DOHH2 (cell line): Measurements from ENCODE around the gene PEMT.

ENCODE experiments used
- H3F3A ChIP-seq: fragments of 200-600 bp; sonication (generic), shearing (Covaris generic); 2 replicates; pipeline ENCODE4 v1.6.0; 2016; ENCODE audit warnings: antibody characterized with exemption, mild to moderate bottlenecking; ENCODE audit not compliant: control insufficient read depth, insufficient read depth
- H3K27ac ChIP-seq: fragments of 200-600 bp; sonication (generic); 2 replicates; pipeline ENCODE4 v1.5.1; 2014; ENCODE audit warnings: low read depth, mild to moderate bottlenecking, low read length, moderate library complexity
- H3K27me3 ChIP-seq: fragments of 200-600 bp; sonication (generic); 2 replicates; pipeline ENCODE4 v1.6.1; 2014; ENCODE audit warnings: mild to moderate bottlenecking, low read length, mixed read lengths; ENCODE audit not compliant: control insufficient read depth
- H3K36me3 ChIP-seq: fragments of 200-600 bp; sonication (generic); 2 replicates; pipeline ENCODE4 v1.6.1; 2014; ENCODE audit warnings: mild to moderate bottlenecking, low read length, moderate library complexity, mixed read lengths; ENCODE audit not compliant: control insufficient read depth
- H3K4me1 ChIP-seq: fragments of 200-600 bp; sonication (generic); 2 replicates; pipeline ENCODE4 v1.6.1; 2014; ENCODE audit warnings: mild to moderate bottlenecking, low read length, mixed read lengths; ENCODE audit not compliant: control insufficient read depth
- H3K4me2 ChIP-seq: fragments of 200-600 bp; sonication (generic); 2 replicates; pipeline ENCODE4 v1.6.0; 2014; ENCODE audit warnings: mild to moderate bottlenecking, low read length, moderate library complexity
- H3K4me3 ChIP-seq: fragments of 200-600 bp; sonication (generic); 2 replicates; pipeline ENCODE4 v1.5.1; 2014; ENCODE audit warnings: mild to moderate bottlenecking, low read length, mixed read lengths
- H3K79me2 ChIP-seq: fragments of 200-600 bp; sonication (generic); 2 replicates; pipeline ENCODE4 v1.6.1; 2014; ENCODE audit warnings: mild to moderate bottlenecking, low read length, mixed read lengths; ENCODE audit not compliant: control insufficient read depth
- H3K9me2 ChIP-seq: fragments of 200-600 bp; sonication (generic); replicated peaks from 2 replicates; pipeline ENCODE4 v1.6.1; 2014; ENCODE audit warnings: mild to moderate bottlenecking, low read length, mixed read lengths; ENCODE audit not compliant: control insufficient read depth
- H3K9me3 ChIP-seq: fragments of 200-600 bp; sonication (generic); 2 replicates; pipeline ENCODE4 v1.6.1; 2014; ENCODE audit warnings: antibody characterized with exemption, low read length, mixed read lengths; ENCODE audit not compliant: control insufficient read depth, insufficient read depth
- H4K20me1 ChIP-seq: fragments of 200-600 bp; sonication (generic); 2 replicates; pipeline ENCODE4 v1.6.0; 2014; ENCODE audit warnings: low read depth, mild to moderate bottlenecking, antibody characterized with exemption, low read length, moderate library complexity; ENCODE audit not compliant: control insufficient read depth, insufficient read depth
- EZH2phosphoT487 ChIP-seq: fragments of 200-600 bp; sonication (generic); IDR thresholded peaks from 2 replicates; pipeline ENCODE4 v1.6.1; 2017; ENCODE audit warnings: borderline replicate concordance, mild to moderate bottlenecking, antibody characterized with exemption, low read length, moderate library complexity, mixed read lengths
- TF ChIP-seq, protein P1 (sequence below): fragments of 200-600 bp; sonication (generic); IDR thresholded peaks from one replicate; pipeline ENCODE4 v1.5.1; 2014; ENCODE audit warnings: antibody characterized with exemption, mild to moderate bottlenecking, low read depth, low read length; ENCODE audit not compliant: poor library complexity, severe bottlenecking

The PEMT gene

DNA sequence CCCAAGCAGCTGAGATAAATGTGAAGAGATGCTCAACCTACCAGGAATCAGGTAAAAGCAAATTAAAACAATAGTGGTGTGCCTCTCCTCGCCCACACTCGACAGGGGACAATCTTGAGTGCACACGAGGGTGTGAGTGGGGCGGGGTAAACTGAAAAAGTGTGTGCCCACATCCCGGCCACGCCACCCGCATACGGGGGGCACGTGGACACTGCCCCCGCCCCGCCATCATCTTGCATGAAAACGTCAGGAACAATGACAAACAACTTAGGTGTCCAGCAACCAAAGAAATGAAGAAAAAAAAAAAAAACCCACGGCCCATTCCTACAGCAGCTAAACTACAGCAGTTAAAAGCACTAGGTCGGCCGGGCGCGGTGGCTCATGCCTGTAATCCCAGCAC lies 14.1 kb downstream of the PEMT start:
- H3F3A ChIP-seq: no peaks in the 10 kb centered on the region; the same call in 1 of the 2 replicates
- H3K9me3 ChIP-seq: no peaks in the 10 kb centered on the region

DNA sequence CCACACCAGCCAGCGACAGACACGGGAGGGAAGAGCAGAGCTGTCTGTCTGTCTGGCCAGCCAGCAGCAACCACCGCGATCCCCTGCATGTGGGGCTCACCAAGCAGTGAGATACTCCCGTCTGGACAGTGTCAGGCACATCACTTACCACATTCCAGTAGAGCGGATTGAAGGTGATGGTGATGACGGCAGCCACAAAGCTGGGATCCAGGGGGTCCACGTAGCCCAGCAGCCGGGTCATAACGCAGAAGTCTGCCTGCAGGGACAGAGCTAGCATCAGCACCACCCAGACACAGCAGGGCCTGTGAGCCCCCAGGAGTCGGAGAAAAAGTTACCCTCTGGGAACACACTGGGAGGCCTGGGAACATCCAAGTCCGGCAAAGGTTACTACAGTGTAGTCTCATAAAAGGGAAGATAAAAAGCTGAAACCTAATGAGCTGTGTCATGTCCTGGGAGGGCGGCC lies 14.7 kb downstream of the PEMT start:
- no peak overlapping the region for H3K4me3 ChIP-seq
- H3K27me3 ChIP-seq: no peaks in the 10 kb centered on the region
- H3K79me2 ChIP-seq: no peaks in the 10 kb centered on the region
- no peaks in the 10 kb centered on the region for H3K4me1 ChIP-seq
- H3K27ac ChIP-seq: no peak overlapping the region
- no peaks in the 10 kb centered on the region for H3K9me2 ChIP-seq
- H4K20me1 ChIP-seq: no peaks in the 10 kb centered on the region
- no peaks in the 10 kb centered on the region for H3K9me3 ChIP-seq
- no peak overlapping the region for H3K4me2 ChIP-seq
- TF ChIP-seq, protein P1, sequence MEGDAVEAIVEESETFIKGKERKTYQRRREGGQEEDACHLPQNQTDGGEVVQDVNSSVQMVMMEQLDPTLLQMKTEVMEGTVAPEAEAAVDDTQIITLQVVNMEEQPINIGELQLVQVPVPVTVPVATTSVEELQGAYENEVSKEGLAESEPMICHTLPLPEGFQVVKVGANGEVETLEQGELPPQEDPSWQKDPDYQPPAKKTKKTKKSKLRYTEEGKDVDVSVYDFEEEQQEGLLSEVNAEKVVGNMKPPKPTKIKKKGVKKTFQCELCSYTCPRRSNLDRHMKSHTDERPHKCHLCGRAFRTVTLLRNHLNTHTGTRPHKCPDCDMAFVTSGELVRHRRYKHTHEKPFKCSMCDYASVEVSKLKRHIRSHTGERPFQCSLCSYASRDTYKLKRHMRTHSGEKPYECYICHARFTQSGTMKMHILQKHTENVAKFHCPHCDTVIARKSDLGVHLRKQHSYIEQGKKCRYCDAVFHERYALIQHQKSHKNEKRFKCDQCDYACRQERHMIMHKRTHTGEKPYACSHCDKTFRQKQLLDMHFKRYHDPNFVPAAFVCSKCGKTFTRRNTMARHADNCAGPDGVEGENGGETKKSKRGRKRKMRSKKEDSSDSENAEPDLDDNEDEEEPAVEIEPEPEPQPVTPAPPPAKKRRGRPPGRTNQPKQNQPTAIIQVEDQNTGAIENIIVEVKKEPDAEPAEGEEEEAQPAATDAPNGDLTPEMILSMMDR: no peak
- TF ChIP-seq EZH2phosphoT487: no peak
- no peaks in the 10 kb centered on the region; the same call in 1 of the 2 replicates for H3F3A ChIP-seq
- no peaks in the 10 kb centered on the region for H3K36me3 ChIP-seq

More for the DNA sequence above, 14.1 kb downstream of the PEMT start:
- Histone ChIP-seq H3K79me2 (no peaks in the 10 kb centered on the region), H3K27me3 (no peaks in the 10 kb centered on the region), H3K9me2 (no peaks in the 10 kb centered on the region), H3K36me3 (no peaks in the 10 kb centered on the region), H3K4me2 (no peak overlapping the region), H3K4me1 (no peaks in the 10 kb centered on the region), H3K27ac (no peak overlapping the region), H4K20me1 (no peaks in the 10 kb centered on the region), H3K4me3 (no peak overlapping the region)
- TF ChIP-seq, protein P1: no peak

DNA sequence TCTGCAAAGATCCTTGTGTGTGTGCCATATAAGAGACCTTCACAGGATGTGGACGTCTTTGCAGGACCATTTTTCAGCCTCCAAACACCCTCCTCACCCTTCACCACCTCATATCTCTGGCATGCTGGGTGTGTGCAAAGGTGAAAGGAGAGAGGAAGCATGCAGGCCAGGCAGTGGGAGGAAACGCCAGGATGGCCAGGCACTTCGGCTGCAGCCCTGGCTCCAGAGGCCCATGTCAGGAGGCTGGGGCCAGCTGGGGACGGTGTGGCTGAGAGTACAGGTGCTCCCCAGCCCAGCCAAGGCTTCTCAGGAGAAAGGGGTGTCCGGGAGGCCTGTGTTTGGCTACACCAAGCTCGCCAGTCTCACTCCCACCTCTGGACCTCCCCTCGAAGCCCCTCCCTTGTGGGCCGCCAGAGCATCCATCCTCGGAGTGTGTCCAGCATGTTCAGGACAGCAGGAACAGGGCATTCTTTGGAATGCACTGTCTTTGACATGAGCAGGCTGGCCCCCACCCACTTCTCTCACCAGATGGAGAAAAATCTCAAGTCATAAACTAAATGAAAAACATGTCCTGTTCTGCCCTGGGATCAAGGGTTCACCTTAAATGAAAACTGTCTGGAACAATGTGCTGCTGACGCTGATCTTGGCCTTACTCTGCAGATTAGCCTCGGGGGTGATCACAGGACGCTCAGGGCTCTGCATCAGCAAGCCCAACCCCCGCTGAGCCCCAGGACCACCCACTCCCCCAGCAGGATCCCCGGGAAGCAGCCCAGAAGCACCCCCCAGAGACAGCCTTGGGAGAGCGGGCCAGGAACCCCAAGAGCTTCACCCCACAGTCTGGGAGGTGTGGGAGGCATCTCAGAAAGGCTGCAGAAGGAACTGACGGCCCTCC lies 15.9 kb downstream of the PEMT start:
- H3K79me2 ChIP-seq: no peaks in the 10 kb centered on the region
- no peaks in the 10 kb centered on the region for H3K4me1 ChIP-seq
- H4K20me1 ChIP-seq: no peaks in the 10 kb centered on the region; the same call in 1 of the 2 replicates
- no peaks in the 10 kb centered on the region for H3K27me3 ChIP-seq
- no peaks in the 10 kb centered on the region for H3K36me3 ChIP-seq
- H3K9me2 ChIP-seq: no peaks in the 10 kb centered on the region
- H3K9me3 ChIP-seq: no peaks in the 10 kb centered on the region
- TF ChIP-seq, protein P1: no peak
- TF ChIP-seq EZH2phosphoT487: no peak
- no peak overlapping the region for H3K4me3 ChIP-seq
- H3K27ac ChIP-seq: no peak overlapping the region
- H3K4me2 ChIP-seq: no peak overlapping the region
- H3F3A ChIP-seq: no peaks in the 10 kb centered on the region; the same call in 1 of the 2 replicates
